GM21825 (cell line): Measurements from ENCODE around the gene MAML3.

ENCODE experiments used
- ATAC-seq: cut with Tn5 transposase; IDR thresholded peaks from one replicate; pipeline ENCODE4 v1.9.1; 2021; ENCODE audit warnings: mild to moderate bottlenecking, moderate library complexity; ENCODE audit not compliant: unreplicated experiment

The MAML3 gene

GRCh38 chr4:139823746-139824145, 330.2 kb downstream of the MAML3 start:
- ATAC-seq: no peak

GRCh38 chr4:139823345-139823744, 330.6 kb downstream of the MAML3 start:
- ATAC-seq: no peak

GRCh38 chr4:139822391-139822790, 331.6 kb downstream of the MAML3 start:
- no peak for ATAC-seq

- no peak for ATAC-seq
Measured at GRCh38 chr4:139819082-139819481, 334.9 kb downstream of the MAML3 start.

- no peak for ATAC-seq
Measured at GRCh38 chr4:139817657-139818452, 336.1 kb downstream of the MAML3 start.

- no peak for ATAC-seq
Measured at GRCh38 chr4:139816856-139817255, 337.1 kb downstream of the MAML3 start.

- no peak for ATAC-seq
Measured at GRCh38 chr4:139815778-139816601, 338.0 kb downstream of the MAML3 start.

- no peak for ATAC-seq
Measured at GRCh38 chr4:139814323-139815015, 339.5 kb downstream of the MAML3 start.

- no peak for ATAC-seq
Measured at GRCh38 chr4:139813881-139814280, 340.1 kb downstream of the MAML3 start.

- no peak for ATAC-seq
Measured at GRCh38 chr4:139810710-139811109, 343.3 kb downstream of the MAML3 start.

- no peak for ATAC-seq
Measured at GRCh38 chr4:139809757-139810140, 344.2 kb downstream of the MAML3 start.

GRCh38 chr4:139808808-139809756, 344.9 kb downstream of the MAML3 start:
- no peak for ATAC-seq

- ATAC-seq: no peak
Measured at GRCh38 chr4:139808381-139808807, 345.6 kb downstream of the MAML3 start.

- ATAC-seq: no peak
Measured at GRCh38 chr4:139807483-139807882, 346.5 kb downstream of the MAML3 start.

GRCh38 chr4:139806929-139807328, 347.1 kb downstream of the MAML3 start:
- ATAC-seq: no peak

GRCh38 chr4:139802931-139803330, 351.1 kb downstream of the MAML3 start:
- no peak for ATAC-seq

GRCh38 chr4:139802488-139802887, 351.5 kb downstream of the MAML3 start:
- no peak for ATAC-seq

GRCh38 chr4:139801895-139802294, 352.1 kb downstream of the MAML3 start:
- no peak for ATAC-seq

- ATAC-seq: no peak
Measured at GRCh38 chr4:139800082-139800481, 353.9 kb downstream of the MAML3 start.

- no peak for ATAC-seq
Measured at GRCh38 chr4:139799615-139800014, 354.4 kb downstream of the MAML3 start.
